Right lobe of liver (tissue), 6 donors: ENCODE measurements around the gene CDH1. TPM values are rescaled to one million over a fixed set of nuclear protein-coding genes. Genes with fewer than 3 reads are reported as not detected.

Experiments used
- ATAC-seq, 4 donors: fragments of 200-7000 bp; cut with Tn5 transposase; one replicate each; pipeline ENCODE4 v1.9.1; 2020; ENCODE audit warnings: mild to moderate bottlenecking in 4 of 4, moderate library complexity in 4 of 4
- DNase-seq, 3 donors: peaks; one replicate each; pipeline ENCODE4 v3.0.0-alpha.2; 2020
- H3K27ac ChIP-seq, 3 donors: fragments of 200-600 bp; one replicate each; pipeline ENCODE4 v1.8.0; 2022
- H3K27me3 ChIP-seq, 2 donors: fragments of 200-600 bp; one replicate each; pipeline ENCODE4 v1.8.0; 2022
- H3K36me3 ChIP-seq, 4 donors: fragments of 200-600 bp; sonication (generic) in 1 of 4; one replicate each; pipeline versions ENCODE4 v1.5.1 to v1.8.0; 2017 to 2022; ENCODE audit warnings: control low read depth in 1 of 4
- H3K4me1 ChIP-seq, 4 donors: fragments of 200-600 bp; sonication (generic) in 1 of 4; one replicate each; pipeline versions ENCODE4 v1.5.1 to v1.8.0; 2017 to 2022; ENCODE audit warnings: control low read depth in 1 of 4
- H3K4me3 ChIP-seq, 3 donors: fragments of 200-600 bp; one replicate each; pipeline ENCODE4 v1.8.0; 2022
- H3K9me3 ChIP-seq, 4 donors: fragments of 200-600 bp; sonication (generic) in 1 of 4; one replicate each; pipeline versions ENCODE4 v1.5.1 to v1.8.0; 2017 to 2022; ENCODE audit warnings: control low read depth in 1 of 4
- CTCF ChIP-seq, 4 donors: fragments of 200-600 bp in 3 of 4; fragments of 450-650 bp in 1 of 4; IDR thresholded peaks; one replicate each; pipeline versions ENCODE4 v1.5.1 to v1.8.0; 2016 to 2022; ENCODE audit warnings: antibody characterized with exemption in 4 of 4, mild to moderate bottlenecking in 2 of 4
- POLR2A ChIP-seq: fragments of 450-650 bp; IDR thresholded peaks from one replicate; pipeline ENCODE4 v1.6.1; 2017; ENCODE audit warnings: antibody characterized with exemption, mild to moderate bottlenecking
- WGBS: methylation state at CpG from one replicate; pipeline ENCODE4 v1.1.6; 2018; ENCODE audit warnings: low coverage, low lambda C conversion rate; ENCODE audit not compliant: insufficient coverage; ENCODE audit errors: missing lambda C conversion rate; 5-methylcytosine and 5-hydroxymethylcytosine counted together
- intact Hi-C, 2 donors: fragments of 100-400 bp; cut with DNase I; formaldehyde crosslinking; loops; one replicate each; pipeline versions ENCODE4 v1.11.2 to v1.14.1; 2022
- long read RNA-seq: library from polyadenylated mRNA; unstranded; transcript quantifications from one replicate; pipeline ENCODE4 v2.0.0, GENCODE V29; 2019
- total RNA-seq, 6 experiments: library from RNA; depleted of rRNA in 2 of 6; stranded (reverse); fragments of >200 nt in 2 of 6; fragmentation: NEBNext Ultra II Directional in 3 of 6; extraction: Animal tissue kit (Norgen Biotek cat#: 25700) in 3 of 6; gene quantifications; one replicate each; pipeline versions ENCODE4 v1.1.0 to v1.2.4, GENCODE V29; 2016 to 2023
- donor health status: DM: no; HTN: yes; CAD: no.
- donor health status: DM: no; HTN: no; CAD: no.
- donor health status: DM: no; HTN: no; CAD: no.
- donor health status: DM: no; HTN: yes; CAD: no.
- donor health status: DM: no; HTN: yes; CAD: no.

Gene CDH1
- 100 to 1,000 TPM in 1 of 6 experiments, 10 to 100 TPM in 5; 54.3 to 130 (median 76.5) TPM for total RNA-seq
- long read RNA-seq, partial matches to known transcripts: 1 of 3 reads
- long read RNA-seq, other reads (novel, unspliced or antisense): 2 of 3 reads

- H3K27me3 ChIP-seq: no peaks in the 10 kb centered on the region
- H3K4me3 ChIP-seq: peak within 1 kb of the TSS; percentile 55 to 64 (median 64)
- peak; percentile 63 to 86 (median 68) for ATAC-seq
- peak; percentile 87 to 92 (median 88) for DNase-seq
- intact Hi-C loops: loop anchor here (10.0 kb wide), 1 partner anchor 48 kb away; no protein-coding TSS in a partner anchor
- no peaks in the 10 kb centered on the region for H3K9me3 ChIP-seq
- peaks cover 0 to 34% (median 18%) of the 10 kb centered on the region in 4 donors for H3K4me1 ChIP-seq
- H3K36me3 ChIP-seq: no peaks in the 10 kb centered on the region
- no peak for TF ChIP-seq CTCF (IDR thresholded peaks at IDR 0.05)
- peak; percentile 86 for TF ChIP-seq POLR2A
- 2% methylated on average over 31 of the region's 63 CpGs for WGBS
- H3K27ac ChIP-seq: peak within 1 kb of the TSS; percentile 81 to 98 (median 91)
Measured at GRCh38 chr16:68737046-68737729, at the start of gene CDH1. CDH1 (plus strand) TSS chr16:68737292; CDS start chr16:68737416, 124 bp downstream.

GRCh38 chr16:68689921-68690320 lies 47.2 kb upstream of the CDH1 start:
- TF ChIP-seq POLR2A (no peak), CTCF (IDR thresholded peaks at IDR 0.05) (no peak)
- no peak overlapping the region for H3K4me3 ChIP-seq
- H3K4me1 ChIP-seq: no peaks in the 10 kb centered on the region
- no peak overlapping the region for H3K27ac ChIP-seq
- ATAC-seq (no peak), DNase-seq (no peak)
- H3K36me3 ChIP-seq: no peaks in the 10 kb centered on the region
- H3K27me3 ChIP-seq: no peaks in the 10 kb centered on the region
- H3K9me3 ChIP-seq: no peaks in the 10 kb centered on the region
- WGBS: 49% methylated on average over 3 of the region's 5 CpGs
- intact Hi-C loops: no loop called here

GRCh38 chr16:68695575-68695974 lies 41.5 kb upstream of the CDH1 start:
- Histone ChIP-seq H3K4me1 (no peaks in the 10 kb centered on the region), H3K9me3 (no peaks in the 10 kb centered on the region), H3K27ac (no peak overlapping the region), H3K4me3 (no peak overlapping the region), H3K36me3 (no peaks in the 10 kb centered on the region), H3K27me3 (no peaks in the 10 kb centered on the region)
- WGBS: 51% methylated on average over 5 of the region's 11 CpGs
- intact Hi-C loops: no loop called here
- no peak for DNase-seq
- TF ChIP-seq POLR2A: no peak
- no peak for TF ChIP-seq CTCF (IDR thresholded peaks at IDR 0.05)
- ATAC-seq: peak in 1 of 4 donors; percentile 22

GRCh38 chr16:68696514-68696913 lies 40.6 kb upstream of the CDH1 start:
- intact Hi-C loops: no loop called here
- DNase-seq (no peak), ATAC-seq (peak in 1 of 4 donors; percentile 19)
- Histone ChIP-seq H3K4me1 (no peaks in the 10 kb centered on the region), H3K27ac (no peak overlapping the region), H3K36me3 (no peaks in the 10 kb centered on the region), H3K9me3 (no peaks in the 10 kb centered on the region), H3K27me3 (no peaks in the 10 kb centered on the region), H3K4me3 (no peak overlapping the region)
- 95% methylated on average over 3 of the region's 8 CpGs for WGBS
- TF ChIP-seq CTCF (IDR thresholded peaks at IDR 0.05): no peak
- TF ChIP-seq POLR2A: no peak
